H1 (cell line): ENCODE data around the gene UBR2. TPM values are rescaled to one million over a fixed set of nuclear protein-coding genes. Genes with fewer than 3 reads are reported as not detected.

ENCODE experiments used
- CTCF ChIA-PET: fragments of 300-600 bp; sonication (Branson Sonifier 250); formaldehyde crosslinking; loops from one replicate; lab custom pipeline; 2021; ENCODE audit not compliant: partially characterized antibody; lab: Charles Lee
- POLR2A ChIA-PET: fragments of 300-600 bp; sonication (Branson Sonifier 250); formaldehyde crosslinking; loops from one replicate; lab custom pipeline; 2021; ENCODE audit warnings: inconsistent platforms; ENCODE audit not compliant: partially characterized antibody; lab: Charles Lee
- DNase-seq, 2 experiments: peaks; one replicate each; pipeline versions ENCODE4 v3.0.0 to v3.0.0-alpha.2; 2010 to 2022; ENCODE audit warnings: low spot score in 2 of 2, low read depth in 1 of 2, mixed read lengths in 1 of 2
- FAIRE-seq: peaks from 2 replicates; lab custom pipeline; 2011; peaks lifted over from hg19 to GRCh38; lab: Jason Lieb, UNC
- H2AFZ ChIP-seq: 2 replicates; pipeline ENCODE4 v1.8.1; 2012; ENCODE audit warnings: low read length, inconsistent platforms
- H2AK5ac ChIP-seq: 2 replicates; pipeline ENCODE4 v1.6.1; 2013; ENCODE audit warnings: low read depth, low read length
- H2BK120ac ChIP-seq: replicated peaks from 2 replicates; pipeline ENCODE3; 2013; ENCODE audit warnings: low read depth, low read length, inconsistent platforms
- H2BK12ac ChIP-seq: 2 replicates; pipeline ENCODE4 v1.6.1; 2013; ENCODE audit warnings: low read depth, low read length
- H2BK15ac ChIP-seq: 2 replicates; pipeline ENCODE4 v1.6.1; 2013; ENCODE audit warnings: low read length
- H2BK20ac ChIP-seq: 2 replicates; pipeline ENCODE4 v1.6.1; 2013; ENCODE audit warnings: low read length
- H2BK5ac ChIP-seq: 2 replicates; pipeline ENCODE4 v1.6.1; 2013; ENCODE audit warnings: low read depth, low read length
- H3K14ac ChIP-seq: 2 replicates; pipeline ENCODE4 v1.6.1; 2013; ENCODE audit warnings: inconsistent platforms; ENCODE audit not compliant: insufficient read length
- H3K18ac ChIP-seq: 2 replicates; pipeline ENCODE4 v1.6.1; 2013; ENCODE audit warnings: low read length; ENCODE audit errors: extremely low read depth
- H3K23ac ChIP-seq: 2 replicates; pipeline ENCODE4 v1.6.1; 2013; ENCODE audit warnings: inconsistent platforms; ENCODE audit not compliant: insufficient read length
- H3K23me2 ChIP-seq: 2 replicates; pipeline ENCODE4 v1.6.1; 2013; ENCODE audit warnings: low read depth, low read length
- H3K27ac ChIP-seq: 2 replicates; pipeline ENCODE4 v1.6.1; 2011; ENCODE audit warnings: low read depth, low read length, inconsistent platforms
- H3K27me3 ChIP-seq, 4 experiments: replicated peaks in 1 of 4; 1 replicate in 1 of 4; 2 replicates in 3 of 4; pipeline versions ENCODE4 v1.6.1 to v1.8.1; 2011 to 2013; ENCODE audit warnings: low read length in 3 of 4, mild to moderate bottlenecking in 3 of 4, inconsistent platforms in 2 of 4, mixed read lengths in 2 of 4, moderate library complexity in 1 of 4; ENCODE audit not compliant: control insufficient read depth in 3 of 4, insufficient read depth in 3 of 4; ENCODE audit errors: extremely low read depth in 1 of 4
- H3K36me3 ChIP-seq, 4 experiments: 2 replicates each; pipeline versions ENCODE4 v1.6.1 to v1.8.1; 2011 to 2013; ENCODE audit warnings: mild to moderate bottlenecking in 4 of 4, low read length in 3 of 4, moderate library complexity in 2 of 4, control low read depth in 1 of 4, inconsistent platforms in 1 of 4; ENCODE audit not compliant: insufficient read depth in 4 of 4, control insufficient read depth in 2 of 4
- H3K4ac ChIP-seq: replicated peaks from 2 replicates; pipeline ENCODE3; 2013; ENCODE audit warnings: low read length, low read depth, mixed read lengths, inconsistent platforms; ENCODE audit not compliant: insufficient read length
- H3K4me1 ChIP-seq, 4 experiments: replicated peaks in 1 of 4; 1 replicate in 1 of 4; 2 replicates in 3 of 4; pipeline versions ENCODE4 v1.6.1 to v1.8.1; 2011 to 2013; ENCODE audit warnings: low read length in 3 of 4, inconsistent platforms in 2 of 4, mixed read lengths in 1 of 4; ENCODE audit not compliant: insufficient read depth in 4 of 4, control insufficient read depth in 3 of 4
- H3K4me2 ChIP-seq, 2 experiments: 2 replicates each; pipeline versions ENCODE4 v1.6.1 to v1.8.1; 2011 to 2013; ENCODE audit warnings: low read depth in 2 of 2, low read length in 2 of 2, control low read depth in 1 of 2, inconsistent platforms in 1 of 2, mild to moderate bottlenecking in 1 of 2; ENCODE audit not compliant: insufficient read depth in 1 of 2
- H3K4me3 ChIP-seq, 4 experiments: fragments of 200-600, 300-600 bp in 1 of 4; sonication (generic), shearing (Covaris generic), sonication (Bioruptor Twin) in 1 of 4; 2 replicates each; pipeline versions ENCODE4 v1.5.1 to v1.8.1; 2011 to 2016; ENCODE audit warnings: low read length in 4 of 4, low read depth in 3 of 4, control low read depth in 2 of 4, inconsistent platforms in 2 of 4, mild to moderate bottlenecking in 2 of 4, mixed read lengths in 1 of 4, moderate library complexity in 1 of 4; ENCODE audit not compliant: insufficient read depth in 2 of 4; ENCODE audit errors: extremely low read depth in 1 of 4
- H3K56ac ChIP-seq: replicated peaks from 2 replicates; pipeline ENCODE3; 2013; ENCODE audit warnings: low read depth, mild to moderate bottlenecking, mixed read lengths, low read length, inconsistent platforms; ENCODE audit not compliant: insufficient read length
- H3K79me1 ChIP-seq: 2 replicates; pipeline ENCODE4 v1.6.1; 2013; ENCODE audit warnings: low read depth, low read length, control low read depth
- H3K79me2 ChIP-seq, 2 experiments: 2 replicates each; pipeline versions ENCODE4 v1.6.1 to v1.8.1; 2012 to 2013; ENCODE audit warnings: low read length in 2 of 2, mild to moderate bottlenecking in 2 of 2, inconsistent platforms in 1 of 2; ENCODE audit not compliant: insufficient read depth in 2 of 2, control insufficient read depth in 1 of 2
- H3K9ac ChIP-seq, 4 experiments: replicated peaks in 1 of 4; 1 replicate in 1 of 4; 2 replicates in 3 of 4; pipeline versions ENCODE4 v1.6.1 to v1.8.1; 2011 to 2013; ENCODE audit warnings: low read depth in 3 of 4, low read length in 3 of 4, control low read depth in 2 of 4, mild to moderate bottlenecking in 2 of 4, moderate library complexity in 2 of 4, inconsistent platforms in 1 of 4; ENCODE audit errors: extremely low read depth in 1 of 4
- H3K9me3 ChIP-seq, 2 experiments: 2 replicates each; pipeline versions ENCODE4 v1.6.1 to v1.8.1; 2012 to 2013; ENCODE audit warnings: mild to moderate bottlenecking in 2 of 2, moderate library complexity in 2 of 2, control low read depth in 1 of 2, inconsistent platforms in 1 of 2, low read depth in 1 of 2, low read length in 1 of 2, mixed read lengths in 1 of 2; ENCODE audit not compliant: insufficient read depth in 2 of 2
- H4K20me1 ChIP-seq, 2 experiments: replicated peaks in 1 of 2; 2 replicates each; pipeline versions ENCODE3 to v1.8.1; 2011 to 2013; ENCODE audit warnings: inconsistent platforms in 2 of 2, low read length in 2 of 2, mild to moderate bottlenecking in 1 of 2; ENCODE audit not compliant: insufficient read depth in 2 of 2, control insufficient read depth in 1 of 2
- H4K5ac ChIP-seq: 2 replicates; pipeline ENCODE4 v1.6.1; 2013; ENCODE audit warnings: low read length, low read depth, mixed read lengths, inconsistent platforms; ENCODE audit not compliant: insufficient read length
- H4K8ac ChIP-seq: 2 replicates; pipeline ENCODE4 v1.8.0; 2013; ENCODE audit warnings: mild to moderate bottlenecking, moderate library complexity, low read length, inconsistent platforms; ENCODE audit not compliant: insufficient read depth; ENCODE audit errors: extremely low read depth
- H4K91ac ChIP-seq: replicated peaks from 2 replicates; pipeline ENCODE3; 2013; ENCODE audit warnings: low read length, mixed read lengths, inconsistent platforms; ENCODE audit not compliant: insufficient read length
- ATF2 ChIP-seq: IDR thresholded peaks from 2 replicates; pipeline ENCODE4 v1.6.1; 2012; ENCODE audit warnings: low read length, inconsistent platforms
- JUN ChIP-seq: IDR thresholded peaks from 2 replicates; pipeline ENCODE4 v1.6.1; 2011; ENCODE audit warnings: low read depth, mild to moderate bottlenecking, improper control_type of control experiment, low read length
- POLR2AphosphoS5 ChIP-seq: IDR thresholded peaks from 2 replicates; pipeline ENCODE4 v1.6.1; 2011; ENCODE audit warnings: low read depth, low read length
- POU5F1 ChIP-seq: IDR thresholded peaks from 2 replicates; pipeline ENCODE4 v1.6.1; 2011; ENCODE audit warnings: low read depth, mild to moderate bottlenecking, low read length, moderate library complexity
- SP1 ChIP-seq: IDR thresholded peaks from 2 replicates; pipeline ENCODE4 v1.6.1; 2011; ENCODE audit warnings: low read depth, low read length
- TBP ChIP-seq: IDR thresholded peaks from 2 replicates; pipeline ENCODE4 v1.6.1; 2011; ENCODE audit warnings: low read depth, low read length, improper control_type of control experiment
- WGBS, 2 experiments: shearing (Covaris generic) in 1 of 2; methylation state at CpG; one replicate each; pipeline versions ENCODE4 v1.1.6 to v1.1.7; 2013 to 2015; ENCODE audit warnings: low lambda C conversion rate in 2 of 2, mixed read lengths in 2 of 2, inconsistent platforms in 1 of 2, low coverage in 1 of 2, missing lambda C conversion rate in 1 of 2; ENCODE audit not compliant: insufficient replicate concordance in 2 of 2, insufficient coverage in 1 of 2, insufficient read length in 1 of 2; ENCODE audit errors: extremely low coverage in 1 of 2, missing lambda C conversion rate in 1 of 2; 5-methylcytosine and 5-hydroxymethylcytosine counted together
- long read RNA-seq, 2 experiments: library from RNA in 1 of 2; library from capped mRNA in 1 of 2; stranded (forward); transcript quantifications; one replicate each; pipeline ENCODE4 v2.0.0, GENCODE V29; 2021; ENCODE audit warnings: inconsistent platforms in 1 of 2
- polyA minus RNA-seq, 3 experiments: library from RNA; depleted of rRNA, polyadenylated mRNA; stranded (reverse); fragments of >200 nt; gene quantifications; 1 replicate in 2 of 3; 2 replicates in 1 of 3; pipeline ENCODE4 v1.2.3, GENCODE V29; 2011
- polyA plus RNA-seq, 7 experiments: library from polyadenylated mRNA; depleted of rRNA in 3 of 7; stranded (reverse) in 5 of 7; unstranded in 2 of 7; fragments of >200 nt in 5 of 7; fragments of 200-250 nt in 2 of 7; gene quantifications; 1 replicate in 5 of 7; 2 replicates in 1 of 7; 4 replicates in 1 of 7; pipeline versions ENCODE4 v1.2.1 to v1.2.3, GENCODE V29; 2011 to 2013; ENCODE audit warnings: missing spikeins in 2 of 7, mixed read lengths in 2 of 7
- total RNA-seq: library from RNA; stranded (reverse); fragmentation: NEBNext Ultra II Directional; extraction: Animal tissue kit (Norgen Biotek cat#: 25700); gene quantifications from 2 replicates; pipeline ENCODE4 v1.2.1, GENCODE V29; 2021

UBR2 gene
- total RNA-seq, result 17.2 and 19.5 TPM in 2 replicates
- 4.5 and 6.5 TPM in 2 replicates for polyA plus RNA-seq (2011; rRNA removed)
- 7.0 TPM for polyA plus RNA-seq (2011; cell fraction: cytosol; rRNA removed)
- 7.1 TPM for polyA plus RNA-seq (2011; cell fraction: nucleus; rRNA removed)
- polyA plus RNA-seq (2012, experiment 1 of 2), result 6.4 to 10.6 TPM (median 8.2 TPM) in 4 replicates
- 0.66 TPM for polyA plus RNA-seq (2012, experiment 2 of 2)
- polyA plus RNA-seq (2013, experiment 1 of 2), result 5.6 TPM
- 5.5 TPM for polyA plus RNA-seq (2013, experiment 2 of 2)
- polyA minus RNA-seq (2011; rRNA and poly(A)+ RNA removed), result 17.7 and 23.9 TPM in 2 replicates
- polyA minus RNA-seq (2011; cell fraction: cytosol; rRNA and poly(A)+ RNA removed), result 10.2 TPM
- 17.3 TPM for polyA minus RNA-seq (2011; cell fraction: nucleus; rRNA and poly(A)+ RNA removed)
- long read RNA-seq, experiment 1, full-length matches to known transcripts, result 1 of 8 reads
- long read RNA-seq, experiment 1, partial matches to known transcripts, result 5 of 8 reads
- long read RNA-seq, experiment 1, other reads (novel, unspliced or antisense), result 2 of 8 reads
- long read RNA-seq, experiment 2, partial matches to known transcripts, result 2 of 2 reads
- long read RNA-seq, experiment 2, other reads (novel, unspliced or antisense), result 0 of 2 reads

- CTCF ChIA-PET, result interaction anchor here (0.6 to 4.8 kb wide), 17 partner anchors 9 to 350 kb away, joined by 3 to 30 read pairs (median 3); no protein-coding TSS in a partner anchor
- Histone ChIP-seq H3K4me3 (peak within 1 kb of the TSS; percentile 65 to 98 (median 90)), H2BK120ac (peak within 1 kb of the TSS; percentile 43), H2BK12ac (peak within 1 kb of the TSS; percentile 87; the same call in 1 of the 2 replicates), H3K79me1 (no peaks in the 10 kb centered on the region), H3K9ac (peak within 1 kb of the TSS; percentile 55 to 79 (median 76)), H3K27me3 (no peaks in the 10 kb centered on the region), H2AFZ (peak within 1 kb of the TSS; percentile 60; the same call in 1 of the 2 replicates), H3K4me2 (peak within 1 kb of the TSS; percentile 73 to 79), H3K14ac (no peak within 1 kb of the TSS), H3K56ac (peak within 1 kb of the TSS; percentile 63), H2BK15ac (peak within 1 kb of the TSS; percentile 99; the same call in 1 of the 2 replicates), H3K27ac (peak within 1 kb of the TSS; percentile 88), H3K9me3 (no peaks in the 10 kb centered on the region), H3K4me1 (no peaks in the 10 kb centered on the region; a peak in 3 of 7 replicates), H4K8ac (peak within 1 kb of the TSS; percentile 84; the same call in 1 of the 2 replicates), H3K4ac (peak within 1 kb of the TSS; percentile 54), H2AK5ac (no peak within 1 kb of the TSS), H2BK5ac (peak within 1 kb of the TSS; percentile 97), H3K18ac (peak within 1 kb of the TSS; percentile 87), H2BK20ac (no peak within 1 kb of the TSS), H4K20me1 (no peaks in the 10 kb centered on the region), H3K23ac (no peak within 1 kb of the TSS), H3K23me2 (peaks cover 2% of the 10 kb centered on the region; the same call in 1 of the 2 replicates), H4K5ac (peak within 1 kb of the TSS; percentile 89), H3K79me2 (peaks cover 3 to 42% of the 10 kb centered on the region in 2 experiments; a peak in 3 of 4 replicates), H4K91ac (peak within 1 kb of the TSS; percentile 40), H3K36me3 (no peaks in the 10 kb centered on the region; a peak in 1 of 8 replicates)
- DNase-seq (peak; percentile 89), FAIRE-seq (peak; percentile 65)
- 3% methylated on average over 46 of the region's 50 CpGs; no CpG with 5 or more reads in 1 of the 2 experiments for WGBS, 2 experiments
- POLR2A ChIA-PET, result interaction anchor here (0.6 to 2.4 kb wide), 17 partner anchors 8 to 384 kb away, joined by 3 to 18 read pairs (median 4); partner anchors contain the start of genes RPL7L1 and TRERF1
- TF ChIP-seq POLR2AphosphoS5 (peak; percentile 74), SP1 (peak; percentile 77), TBP (peak; percentile 82), JUN (no peak), POU5F1 (no peak), ATF2 (0 out of 2 replicates have a peak, but pooled peaks have one; percentile 4)
Measured at GRCh38 chr6:42563697-42564505, at the start of gene UBR2. UBR2 (plus strand) TSS chr6:42564029; CDS start chr6:42564320, 291 bp downstream.
